HFF-Myc (cell line): ENCODE data around the gene BLID.

Source experiments
- DNase-seq: peaks from one replicate; pipeline ENCODE4 v3.0.0-alpha.2; 2011; ENCODE audit warnings: low read depth; ENCODE audit errors: extremely low read depth
- H3K4me3 ChIP-seq: replicated peaks from 2 replicates; pipeline ENCODE4 v1.5.1; 2011; ENCODE audit warnings: low read depth, mild to moderate bottlenecking, control low read depth, low read length
- TF ChIP-seq, protein P1 (sequence below): IDR thresholded peaks from 2 replicates; pipeline ENCODE4 v1.5.1; 2012; ENCODE audit warnings: mild to moderate bottlenecking, low read depth, low read length, control low read depth; ENCODE audit errors: missing control alignments

The BLID gene

DNA sequence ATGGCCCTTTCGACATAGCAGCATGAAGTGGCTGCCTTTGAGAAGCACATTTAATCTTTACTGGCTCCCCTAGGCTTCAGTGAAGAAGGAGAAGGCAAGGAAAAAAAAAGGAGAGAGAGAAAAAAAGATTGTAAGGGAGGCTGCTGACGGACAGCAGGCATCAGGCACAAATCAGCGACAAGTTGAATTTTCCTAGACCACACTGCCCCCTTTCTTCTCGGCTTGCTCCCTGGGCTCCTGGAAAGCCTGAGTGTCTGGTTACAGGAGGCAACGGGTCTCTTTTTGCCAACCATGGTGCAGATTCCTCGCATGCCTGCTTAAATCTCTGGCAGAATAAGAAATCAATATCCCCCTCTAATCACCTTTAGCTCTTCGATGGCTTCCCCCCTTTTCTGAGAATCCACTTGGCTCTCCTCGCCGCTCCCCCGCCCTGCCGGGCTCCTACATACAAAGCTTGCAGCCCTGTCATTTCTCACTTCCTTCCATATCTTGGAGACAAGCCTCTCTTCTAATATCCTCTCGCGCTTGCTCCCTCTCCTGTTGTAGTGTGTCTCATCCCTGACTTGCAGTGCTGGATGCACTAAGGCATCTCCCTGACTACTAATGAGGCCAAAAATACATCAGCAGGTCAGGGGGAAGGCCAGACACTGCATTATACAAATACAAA lies 14.3 kb downstream of the BLID start:
- H3K4me3 ChIP-seq, result peak overlapping the region; percentile 59
- TF ChIP-seq, protein P1, sequence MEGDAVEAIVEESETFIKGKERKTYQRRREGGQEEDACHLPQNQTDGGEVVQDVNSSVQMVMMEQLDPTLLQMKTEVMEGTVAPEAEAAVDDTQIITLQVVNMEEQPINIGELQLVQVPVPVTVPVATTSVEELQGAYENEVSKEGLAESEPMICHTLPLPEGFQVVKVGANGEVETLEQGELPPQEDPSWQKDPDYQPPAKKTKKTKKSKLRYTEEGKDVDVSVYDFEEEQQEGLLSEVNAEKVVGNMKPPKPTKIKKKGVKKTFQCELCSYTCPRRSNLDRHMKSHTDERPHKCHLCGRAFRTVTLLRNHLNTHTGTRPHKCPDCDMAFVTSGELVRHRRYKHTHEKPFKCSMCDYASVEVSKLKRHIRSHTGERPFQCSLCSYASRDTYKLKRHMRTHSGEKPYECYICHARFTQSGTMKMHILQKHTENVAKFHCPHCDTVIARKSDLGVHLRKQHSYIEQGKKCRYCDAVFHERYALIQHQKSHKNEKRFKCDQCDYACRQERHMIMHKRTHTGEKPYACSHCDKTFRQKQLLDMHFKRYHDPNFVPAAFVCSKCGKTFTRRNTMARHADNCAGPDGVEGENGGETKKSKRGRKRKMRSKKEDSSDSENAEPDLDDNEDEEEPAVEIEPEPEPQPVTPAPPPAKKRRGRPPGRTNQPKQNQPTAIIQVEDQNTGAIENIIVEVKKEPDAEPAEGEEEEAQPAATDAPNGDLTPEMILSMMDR, result peak; percentile 62
- no peak for DNase-seq

DNA sequence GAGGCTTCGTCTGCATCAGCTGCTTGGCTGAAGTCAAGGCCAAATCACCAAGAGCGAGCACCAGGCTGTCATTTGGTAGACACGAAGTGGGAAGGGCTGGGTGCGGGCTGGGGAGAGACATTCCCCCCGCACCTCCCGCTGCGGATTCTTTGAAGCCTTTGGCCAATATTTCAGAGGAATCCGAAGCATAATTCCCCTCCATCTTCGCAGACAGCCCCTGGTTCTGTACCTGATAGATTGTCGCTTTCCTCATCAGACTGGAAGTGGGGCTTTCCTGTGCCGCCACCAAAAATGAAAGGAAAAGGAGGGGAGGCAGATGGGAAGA lies 15.3 kb downstream of the BLID start:
- TF ChIP-seq, protein P1, result no peak
- H3K4me3 ChIP-seq, result peak overlapping the region; percentile 59
- DNase-seq, result no peak

DNA sequence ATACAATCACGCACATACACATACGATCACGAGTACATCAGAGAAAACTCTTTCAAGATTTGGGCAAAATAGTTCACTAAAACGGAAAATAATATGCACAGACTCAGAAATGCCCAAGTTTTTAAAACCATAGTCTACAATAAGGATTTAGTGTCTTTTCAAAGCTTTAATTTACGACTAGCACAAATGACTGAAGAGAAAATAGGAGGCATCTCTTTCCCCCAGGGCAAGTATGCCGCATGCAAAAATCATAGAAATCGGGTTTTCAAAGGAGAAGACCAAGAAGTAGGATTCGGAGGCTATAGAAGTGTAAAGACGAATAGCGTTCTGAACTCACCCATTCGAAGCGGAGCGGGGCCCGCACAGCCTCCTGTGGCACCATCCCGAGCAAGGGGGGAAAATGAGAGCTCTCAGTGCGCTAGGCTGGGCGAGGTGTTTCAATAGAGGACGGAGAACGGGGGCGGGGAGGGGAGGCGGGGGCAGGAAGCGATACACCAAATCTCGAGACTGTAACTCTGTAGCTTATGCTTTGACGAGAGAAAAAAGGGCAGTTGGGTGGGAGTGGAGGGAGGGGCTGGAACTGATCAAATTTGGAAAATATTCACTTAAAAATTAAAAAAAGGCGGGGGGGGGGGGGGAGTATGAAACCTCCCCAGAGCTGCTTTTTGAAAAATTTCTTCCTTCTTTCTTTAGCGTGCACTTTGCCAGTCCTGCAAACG lies 15.8 kb downstream of the BLID start:
- TF ChIP-seq, protein P1, result no peak
- H3K4me3 ChIP-seq, result peak overlapping the region; percentile 59

DNA sequence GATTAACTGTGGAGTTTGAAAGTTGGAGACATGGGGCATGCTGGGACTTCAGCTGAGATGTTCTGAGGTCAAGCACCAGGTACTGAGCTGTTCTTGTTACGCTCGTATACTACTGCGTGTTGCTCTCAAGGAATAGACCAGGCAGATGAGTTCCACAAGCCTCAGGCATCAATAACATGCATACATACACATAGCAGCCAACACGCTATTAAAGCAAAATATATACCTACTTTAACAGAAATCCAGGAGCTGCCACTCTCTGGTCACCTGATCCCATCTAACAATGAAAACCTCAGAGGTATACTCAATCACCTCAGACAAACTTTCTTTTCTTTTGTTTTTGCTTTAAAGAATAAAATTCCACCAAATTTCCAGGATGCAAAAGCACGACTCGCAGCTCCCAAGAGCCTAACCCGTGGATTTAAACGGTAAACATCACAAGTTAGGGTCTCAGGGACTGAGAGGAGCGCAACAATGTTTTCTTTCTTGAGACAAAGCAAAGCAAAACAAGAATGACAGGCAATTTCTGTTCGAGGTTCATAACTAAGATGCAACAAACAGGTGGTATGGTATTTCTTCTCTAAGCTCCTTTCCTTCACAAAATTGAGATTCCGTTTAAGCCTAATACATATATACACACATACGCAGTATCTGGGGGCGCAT lies 16.5 kb downstream of the BLID start:
- peak overlapping the region; percentile 59 for H3K4me3 ChIP-seq
- TF ChIP-seq, protein P1, result no peak
- no peak for DNase-seq

More for the DNA sequence above, 15.8 kb downstream of the BLID start:
- no peak for DNase-seq

DNA sequence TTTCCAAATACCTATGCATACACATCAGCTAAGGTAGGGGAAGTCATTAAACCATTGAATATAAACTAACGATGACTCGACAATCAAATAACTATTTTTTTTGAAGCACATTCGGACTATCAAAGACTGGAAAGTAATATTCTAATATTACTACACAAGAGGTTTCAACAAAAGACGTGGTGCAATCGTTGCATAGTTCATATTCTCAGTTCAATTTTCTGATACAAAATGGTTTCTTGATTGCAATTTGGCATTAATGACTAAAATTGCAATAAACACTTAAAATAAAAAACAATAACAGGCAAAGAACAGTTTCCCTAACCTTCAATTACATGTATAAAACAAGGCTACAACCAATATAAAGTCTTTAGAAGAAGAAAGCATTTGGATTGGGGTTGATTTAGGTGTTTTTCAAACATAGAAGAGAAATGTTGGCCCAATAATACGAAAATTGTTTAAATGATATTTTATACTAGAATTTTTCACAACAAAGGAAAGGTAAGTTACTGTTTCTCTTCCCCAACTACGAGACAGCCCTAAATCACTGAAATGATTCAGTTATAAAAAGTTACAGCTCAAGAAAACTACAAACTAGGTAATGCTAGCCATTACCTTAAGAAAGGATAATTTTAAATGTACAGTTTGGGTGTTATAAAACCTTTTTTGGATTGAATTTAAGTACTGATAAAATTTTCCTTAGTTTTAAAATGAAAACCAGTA lies 17.6 kb downstream of the BLID start:
- TF ChIP-seq, protein P1, result no peak
- DNase-seq, result no peak
- H3K4me3 ChIP-seq, result peak overlapping the region; percentile 59

DNA sequence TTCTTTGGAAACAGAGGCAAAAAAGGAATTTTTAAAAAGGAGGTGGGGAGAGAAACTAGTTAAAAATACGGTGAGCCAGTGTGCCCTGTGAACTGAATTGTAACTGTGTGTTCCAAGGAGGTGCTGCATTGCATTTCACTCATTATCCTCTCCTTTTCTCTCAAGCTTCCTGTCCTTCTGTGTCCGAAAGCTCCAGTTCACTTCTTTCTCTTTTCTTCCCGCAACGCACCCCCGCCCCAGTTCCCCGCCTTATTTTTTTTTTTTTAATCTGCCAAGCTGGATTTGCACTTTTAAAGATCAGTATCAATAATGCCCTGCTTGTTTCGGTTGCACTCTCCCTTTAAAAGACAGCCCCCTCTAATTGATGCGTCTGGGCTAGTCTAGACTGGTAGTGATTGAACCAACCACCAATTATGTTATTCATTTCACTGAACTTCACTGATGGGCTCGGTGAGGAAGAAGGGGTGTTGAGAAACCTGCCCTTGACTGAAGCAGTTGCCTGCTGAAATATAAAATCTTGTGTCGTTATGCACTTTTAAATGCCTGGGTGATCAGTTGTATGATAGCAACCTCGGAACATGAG lies 18.5 kb downstream of the BLID start:
- DNase-seq, result no peak
- H3K4me3 ChIP-seq, result peak overlapping the region; percentile 59
- TF ChIP-seq, protein P1, result no peak
